C4-2B (cell line): ENCODE results near the gene LMF1.

Source experiments
- H3K27ac ChIP-seq: fragments of 450-650 bp; 2 replicates; pipeline ENCODE4 v1.5.1; 2017
- CTCF ChIP-seq: fragments of 450-650 bp; conservative IDR thresholded peaks from 2 replicates; pipeline ENCODE4 v1.5.1; 2017; ENCODE audit warnings: mild to moderate bottlenecking
- ZFX ChIP-seq: fragments of 450-650 bp; IDR thresholded peaks from 2 replicates; pipeline ENCODE4 v1.6.1; 2017

The LMF1 gene

GRCh38 chr16:1001096-1001495, 30.3 kb upstream of the LMF1 start:
- TF ChIP-seq CTCF (no peak), ZFX (no peak)

GRCh38 chr16:1000608-1001007, 29.8 kb upstream of the LMF1 start:
- TF ChIP-seq CTCF: no peak
- TF ChIP-seq ZFX: no peak
- no peak overlapping the region for H3K27ac ChIP-seq

More at GRCh38 chr16:1001096-1001495, 30.3 kb upstream of the LMF1 start:
- no peak overlapping the region for H3K27ac ChIP-seq

GRCh38 chr16:999677-1000076, 28.9 kb upstream of the LMF1 start:
- TF ChIP-seq CTCF: no peak
- no peak for TF ChIP-seq ZFX
- H3K27ac ChIP-seq: no peak overlapping the region

GRCh38 chr16:998615-999014, 27.8 kb upstream of the LMF1 start:
- TF ChIP-seq CTCF (no peak), ZFX (no peak)
- H3K27ac ChIP-seq: no peak overlapping the region

- H3K27ac ChIP-seq: no peak overlapping the region
Observed at GRCh38 chr16:998211-998610, 27.4 kb upstream of the LMF1 start.

GRCh38 chr16:997440-998051, 26.8 kb upstream of the LMF1 start:
- no peak overlapping the region; the same call in 1 of the 2 replicates for H3K27ac ChIP-seq

More at GRCh38 chr16:998211-998610, 27.4 kb upstream of the LMF1 start:
- no peak for TF ChIP-seq CTCF
- TF ChIP-seq ZFX: no peak

GRCh38 chr16:996681-997080, 25.9 kb upstream of the LMF1 start:
- TF ChIP-seq ZFX (no peak), CTCF (no peak)
- no peak overlapping the region for H3K27ac ChIP-seq

More at GRCh38 chr16:997440-998051, 26.8 kb upstream of the LMF1 start:
- TF ChIP-seq ZFX (no peak), CTCF (no peak)
